GM12892 (cell line): ENCODE measurements around the gene ZFPM1.

Experiments
- POLR2AphosphoS5 ChIP-seq: IDR thresholded peaks from 2 replicates; pipeline ENCODE4 v1.6.1; 2011; ENCODE audit warnings: low read depth, low read length, control low read depth
- TAF1 ChIP-seq: IDR thresholded peaks from 2 replicates; pipeline ENCODE4 v1.6.1; 2011; ENCODE audit warnings: low read depth, mild to moderate bottlenecking, control low read depth, low read length, borderline replicate concordance

- TF ChIP-seq POLR2AphosphoS5 (no peak), TAF1 (no peak)
These were observed 105.7 kb downstream of the ZFPM1 start for GRCh38 chr16:88558457-88559442.
